SK-N-SH treated with all-trans-retinoic acid at 6 μM for 48 hours (cell line): Measurements from ENCODE around the gene PPP1R15B.

Experiments used
- ARNTL ChIP-seq: fragments of 450-650 bp; formaldehyde crosslinking; IDR thresholded peaks from 2 replicates; pipeline ENCODE4 v1.5.0; 2020; ENCODE audit warnings: low read depth, mild to moderate bottlenecking, moderate library complexity, borderline replicate concordance
- CSDC2 ChIP-seq: fragments of 250-450 bp; sonication (Bioruptor Pico); IDR thresholded peaks from 2 replicates; pipeline ENCODE4 v1.5.0; 2020; ENCODE audit warnings: mild to moderate bottlenecking, moderate library complexity
- ESRRG ChIP-seq: fragments of 250-450 bp; sonication (Bioruptor Pico); IDR thresholded peaks from 2 replicates; pipeline ENCODE4 v1.6.1; 2021; ENCODE audit warnings: mild to moderate bottlenecking
- GLIS3 ChIP-seq: fragments of 250-450 bp; sonication (Bioruptor Pico); IDR thresholded peaks from 2 replicates; pipeline ENCODE4 v1.5.0; 2020; ENCODE audit warnings: mild to moderate bottlenecking, moderate library complexity
- ISL1 ChIP-seq: fragments of 250-450 bp; sonication (Bioruptor Pico); IDR thresholded peaks from 2 replicates; pipeline ENCODE4 v2.1.2; 2022; ENCODE audit warnings: mild to moderate bottlenecking, moderate library complexity
- ZFP3 ChIP-seq: fragments of 250-450 bp; sonication (Bioruptor Pico); IDR thresholded peaks from 2 replicates; pipeline ENCODE4 v1.5.0; 2020; ENCODE audit warnings: mild to moderate bottlenecking, moderate library complexity
- ZFP30 ChIP-seq: fragments of 450-650 bp; formaldehyde crosslinking; IDR thresholded peaks from 2 replicates; pipeline ENCODE4 v1.5.0; 2022; ENCODE audit warnings: mild to moderate bottlenecking, moderate library complexity
- ZNF565 ChIP-seq: fragments of 450-650 bp; formaldehyde crosslinking; conservative IDR thresholded peaks from 2 replicates; pipeline ENCODE4 v1.5.0; 2020; ENCODE audit warnings: low read depth, mild to moderate bottlenecking, moderate library complexity
- TF ChIP-seq, protein P1 (sequence below): fragments of 250-450 bp; sonication (Bioruptor Pico); IDR thresholded peaks from 2 replicates; pipeline ENCODE4 v1.8.0; 2021; ENCODE audit warnings: low read depth, mild to moderate bottlenecking, moderate library complexity, borderline replicate concordance
- TF ChIP-seq, protein P2 (sequence below): fragments of 250-450 bp; sonication (Bioruptor Pico); IDR thresholded peaks from 2 replicates; pipeline ENCODE4 v1.8.0; 2020; ENCODE audit warnings: mild to moderate bottlenecking, moderate library complexity, borderline replicate concordance
- TF ChIP-seq, protein P3 (sequence below): fragments of 250-450 bp; sonication (Bioruptor Pico); IDR thresholded peaks from 2 replicates; pipeline ENCODE4 v1.5.1; 2020; ENCODE audit warnings: low read depth, mild to moderate bottlenecking, moderate library complexity

- TF ChIP-seq, protein P1, sequence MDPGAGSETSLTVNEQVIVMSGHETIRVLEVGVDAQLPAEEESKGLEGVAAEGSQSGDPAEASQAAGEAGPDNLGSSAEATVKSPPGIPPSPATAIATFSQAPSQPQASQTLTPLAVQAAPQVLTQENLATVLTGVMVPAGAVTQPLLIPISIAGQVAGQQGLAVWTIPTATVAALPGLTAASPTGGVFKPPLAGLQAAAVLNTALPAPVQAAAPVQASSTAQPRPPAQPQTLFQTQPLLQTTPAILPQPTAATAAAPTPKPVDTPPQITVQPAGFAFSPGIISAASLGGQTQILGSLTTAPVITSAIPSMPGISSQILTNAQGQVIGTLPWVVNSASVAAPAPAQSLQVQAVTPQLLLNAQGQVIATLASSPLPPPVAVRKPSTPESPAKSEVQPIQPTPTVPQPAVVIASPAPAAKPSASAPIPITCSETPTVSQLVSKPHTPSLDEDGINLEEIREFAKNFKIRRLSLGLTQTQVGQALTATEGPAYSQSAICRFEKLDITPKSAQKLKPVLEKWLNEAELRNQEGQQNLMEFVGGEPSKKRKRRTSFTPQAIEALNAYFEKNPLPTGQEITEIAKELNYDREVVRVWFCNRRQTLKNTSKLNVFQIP (CRISPR knock-in tag) = no peak
- TF ChIP-seq ESRRG (CRISPR knock-in tag) = no peak
- TF ChIP-seq, protein P2, sequence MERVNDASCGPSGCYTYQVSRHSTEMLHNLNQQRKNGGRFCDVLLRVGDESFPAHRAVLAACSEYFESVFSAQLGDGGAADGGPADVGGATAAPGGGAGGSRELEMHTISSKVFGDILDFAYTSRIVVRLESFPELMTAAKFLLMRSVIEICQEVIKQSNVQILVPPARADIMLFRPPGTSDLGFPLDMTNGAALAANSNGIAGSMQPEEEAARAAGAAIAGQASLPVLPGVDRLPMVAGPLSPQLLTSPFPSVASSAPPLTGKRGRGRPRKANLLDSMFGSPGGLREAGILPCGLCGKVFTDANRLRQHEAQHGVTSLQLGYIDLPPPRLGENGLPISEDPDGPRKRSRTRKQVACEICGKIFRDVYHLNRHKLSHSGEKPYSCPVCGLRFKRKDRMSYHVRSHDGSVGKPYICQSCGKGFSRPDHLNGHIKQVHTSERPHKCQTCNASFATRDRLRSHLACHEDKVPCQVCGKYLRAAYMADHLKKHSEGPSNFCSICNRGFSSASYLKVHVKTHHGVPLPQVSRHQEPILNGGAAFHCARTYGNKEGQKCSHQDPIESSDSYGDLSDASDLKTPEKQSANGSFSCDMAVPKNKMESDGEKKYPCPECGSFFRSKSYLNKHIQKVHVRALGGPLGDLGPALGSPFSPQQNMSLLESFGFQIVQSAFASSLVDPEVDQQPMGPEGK = no peak
- no peak for TF ChIP-seq CSDC2
- TF ChIP-seq ZFP3 (CRISPR knock-in tag) = no peak
- TF ChIP-seq, protein P3, sequence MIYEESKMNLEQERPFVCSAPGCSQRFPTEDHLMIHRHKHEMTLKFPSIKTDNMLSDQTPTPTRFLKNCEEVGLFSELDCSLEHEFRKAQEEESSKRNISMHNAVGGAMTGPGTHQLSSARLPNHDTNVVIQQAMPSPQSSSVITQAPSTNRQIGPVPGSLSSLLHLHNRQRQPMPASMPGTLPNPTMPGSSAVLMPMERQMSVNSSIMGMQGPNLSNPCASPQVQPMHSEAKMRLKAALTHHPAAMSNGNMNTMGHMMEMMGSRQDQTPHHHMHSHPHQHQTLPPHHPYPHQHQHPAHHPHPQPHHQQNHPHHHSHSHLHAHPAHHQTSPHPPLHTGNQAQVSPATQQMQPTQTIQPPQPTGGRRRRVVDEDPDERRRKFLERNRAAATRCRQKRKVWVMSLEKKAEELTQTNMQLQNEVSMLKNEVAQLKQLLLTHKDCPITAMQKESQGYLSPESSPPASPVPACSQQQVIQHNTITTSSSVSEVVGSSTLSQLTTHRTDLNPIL (CRISPR knock-in tag) = no peak
- TF ChIP-seq ISL1 (CRISPR knock-in tag) = no peak
- no peak for TF ChIP-seq ZFP30 (CRISPR knock-in tag)
- no peak for TF ChIP-seq ZNF565 (CRISPR knock-in tag)
- TF ChIP-seq ARNTL = no peak
- TF ChIP-seq GLIS3 = no peak
Observed at GRCh38 chr1:204384636-204385352, 26.8 kb downstream of the PPP1R15B start.
